ENCODE results near the gene WWOX. TPM values are rescaled to one million over a fixed set of nuclear protein-coding genes. Genes with fewer than 3 reads are reported as not detected.

The WWOX gene
- polyA plus RNA-seq, 3 donors: 36.2 to 37.9 (median 36.7) TPM

DNA sequence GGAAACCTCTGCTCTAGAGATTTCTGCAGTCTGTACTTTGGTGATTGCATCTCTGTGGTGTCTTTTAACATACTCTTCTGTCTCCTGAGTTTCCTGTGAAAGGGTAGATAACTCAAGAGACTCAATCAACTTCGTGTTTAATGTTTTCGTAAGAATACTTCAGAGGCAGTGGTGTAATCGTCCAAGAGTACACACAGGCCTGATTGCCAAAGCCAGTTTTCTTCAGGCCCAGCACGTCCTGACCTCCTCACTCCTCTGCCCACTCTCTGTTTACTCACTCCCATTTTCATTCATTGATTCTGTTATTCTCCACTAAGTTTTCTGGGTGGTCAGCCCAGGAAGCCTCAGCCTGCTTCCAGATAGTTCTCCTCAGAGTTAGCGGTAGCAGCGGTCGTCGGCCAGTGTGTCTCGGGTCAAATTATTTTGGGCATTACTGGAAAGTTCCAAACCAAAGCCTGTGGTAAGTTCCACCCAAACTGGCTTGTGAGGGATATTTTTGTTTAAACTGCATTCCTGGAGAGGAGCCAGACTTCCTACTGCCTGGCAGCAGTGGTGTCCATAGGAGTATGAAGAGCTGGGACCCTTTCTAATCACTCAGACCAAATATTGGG, 293.2 kb downstream of the WWOX start:
- no peak for DNase-seq (ENCODE audit: extremely low read depth in 1 of 11, low read depth in 9 of 11, low spot score in 4 of 11)

DNA sequence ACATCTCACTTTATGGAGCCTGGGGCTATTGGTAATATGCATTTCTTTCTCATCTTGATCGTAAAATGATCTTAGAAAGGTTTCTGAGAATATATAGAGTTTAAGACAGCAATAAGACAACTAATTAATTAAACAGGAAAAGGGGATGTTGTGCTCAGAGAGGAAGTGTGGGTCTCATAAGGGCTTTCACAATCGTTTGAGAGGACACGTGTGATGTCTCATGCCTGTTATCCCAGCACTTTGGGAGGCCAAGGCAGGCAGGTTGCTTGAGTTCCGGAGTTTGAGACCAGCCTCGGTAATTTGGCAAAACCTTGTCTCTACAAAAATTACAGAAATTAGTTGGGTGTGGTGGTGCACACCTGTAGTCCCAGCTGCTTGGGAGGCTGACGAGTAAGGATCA, 295.6 kb downstream of the WWOX start:
- no peak for DNase-seq (ENCODE audit: extremely low read depth in 1 of 11, low read depth in 9 of 11, low spot score in 4 of 11)

DNA sequence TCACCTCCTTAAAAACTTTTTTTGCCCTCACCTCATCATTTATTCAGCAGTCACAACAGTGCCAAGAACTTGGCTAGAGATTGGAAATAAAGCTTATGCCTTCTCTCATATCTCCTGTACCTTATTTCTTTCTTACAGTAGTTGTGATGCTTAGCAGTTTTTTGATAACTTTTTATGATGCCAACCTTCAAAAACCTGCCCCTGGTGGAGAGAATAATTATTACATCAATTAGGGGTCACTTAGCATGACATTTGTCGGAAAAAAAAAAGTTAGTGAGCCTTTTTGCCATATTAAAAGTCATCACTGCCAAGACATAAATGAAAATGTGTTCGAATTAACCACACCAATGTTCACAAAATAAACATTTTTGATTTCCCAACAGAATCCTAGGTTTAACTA, 296.6 kb downstream of the WWOX start:
- no peak for DNase-seq (ENCODE audit: extremely low read depth in 1 of 11, low read depth in 9 of 11, low spot score in 4 of 11)

DNA sequence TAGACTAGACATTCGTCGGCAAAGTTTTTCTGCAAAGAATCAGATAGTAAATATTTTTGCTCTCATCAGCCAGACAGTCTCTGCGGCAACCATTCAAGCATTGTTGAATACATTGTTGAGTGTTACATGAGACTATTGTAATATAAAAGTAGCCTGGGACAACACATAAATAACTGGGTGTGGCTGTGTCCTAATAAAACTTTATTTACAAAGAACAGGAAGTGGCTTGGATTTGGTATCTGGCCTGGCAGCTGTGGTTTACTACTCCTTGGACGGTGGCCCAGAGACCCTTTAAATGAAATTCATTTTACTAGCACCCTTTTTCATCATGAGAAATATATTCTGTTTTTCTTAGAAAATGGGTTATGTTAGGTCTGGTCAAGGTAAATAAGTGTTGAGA, 297.2 kb downstream of the WWOX start:
- no peak for DNase-seq (ENCODE audit: extremely low read depth in 1 of 11, low read depth in 9 of 11, low spot score in 4 of 11)

DNA sequence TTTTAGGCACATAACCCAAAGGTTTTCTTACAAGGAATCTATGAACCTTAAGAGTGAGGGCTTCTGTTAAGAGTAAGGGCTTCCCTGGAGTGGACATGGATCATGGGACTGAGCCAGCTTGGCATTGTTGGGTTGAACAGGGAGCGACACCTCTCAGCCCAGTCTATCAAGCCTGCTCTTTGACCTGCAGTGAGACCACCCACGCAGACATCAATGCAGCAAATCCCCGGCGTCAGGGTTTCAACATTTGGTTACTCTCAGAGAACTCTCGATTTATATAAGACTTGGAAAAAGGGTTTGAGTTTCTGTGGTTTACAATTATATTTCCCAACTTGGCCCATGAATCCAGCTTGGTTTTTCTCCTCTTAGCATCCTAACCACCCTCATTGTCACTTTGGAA, 299.9 kb downstream of the WWOX start:
- no peak for DNase-seq (ENCODE audit: extremely low read depth in 1 of 11, low read depth in 9 of 11, low spot score in 4 of 11)

DNA sequence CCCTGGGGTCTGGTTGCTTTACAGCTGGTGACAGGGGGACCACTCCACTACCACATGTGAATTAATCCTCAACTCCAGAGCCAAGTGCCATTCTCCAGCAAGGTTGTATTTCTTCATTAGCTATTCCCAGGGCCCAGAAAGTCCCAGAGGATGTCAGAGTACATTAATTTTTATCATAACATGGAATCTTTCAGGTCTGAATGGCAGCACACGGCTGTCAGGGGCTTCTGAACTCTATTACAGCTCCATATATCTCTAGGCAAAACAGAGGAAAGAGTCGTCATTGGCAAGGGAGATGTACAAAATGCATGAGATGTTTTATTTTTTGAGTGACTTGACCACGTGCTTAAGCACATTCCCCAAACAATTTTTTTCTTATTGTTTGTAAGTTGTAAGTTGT, 303.4 kb downstream of the WWOX start:
- DNase-seq (ENCODE audit: extremely low read depth in 1 of 11, low read depth in 9 of 11, low spot score in 4 of 11): no peak

DNA sequence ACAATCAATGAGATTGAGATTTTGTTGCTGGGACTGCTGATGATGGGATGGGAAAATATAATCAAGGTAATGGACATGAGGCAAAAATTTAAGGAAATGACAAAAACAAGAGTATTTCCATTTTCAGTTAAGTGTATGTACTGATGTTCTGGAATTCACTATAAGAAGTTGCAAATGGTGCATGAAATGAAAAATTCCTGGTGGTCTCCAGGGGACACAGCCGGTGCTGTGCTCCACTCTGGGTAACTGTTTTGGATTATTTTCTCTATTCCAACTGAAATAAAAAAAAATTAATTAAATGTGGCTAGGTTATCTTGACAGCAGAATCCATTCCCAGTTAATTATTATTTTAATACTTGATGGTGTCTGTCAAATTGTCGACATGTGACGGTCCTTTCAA, 305.6 kb downstream of the WWOX start:
- DNase-seq (ENCODE audit: extremely low read depth in 1 of 11, low read depth in 9 of 11, low spot score in 4 of 11): no peak

DNA sequence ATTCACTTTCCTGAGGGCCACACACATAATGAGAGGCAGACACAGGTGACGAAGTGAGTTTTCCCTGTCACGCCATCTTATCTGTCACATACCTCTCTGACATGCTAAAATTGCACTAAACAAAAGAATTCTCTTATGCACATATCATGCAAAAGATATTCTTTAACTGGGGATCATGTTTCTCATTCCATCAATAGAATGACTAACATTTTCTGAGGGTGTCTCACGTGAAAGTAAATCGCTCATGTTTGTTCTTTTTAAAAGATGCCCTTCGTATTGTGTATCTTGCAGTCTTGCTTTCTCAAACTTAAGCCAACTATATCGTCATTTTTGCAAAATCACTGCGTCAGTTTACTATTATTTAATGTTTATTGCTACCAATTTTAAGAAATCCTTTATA, 306.4 kb downstream of the WWOX start:
- DNase-seq (ENCODE audit: extremely low read depth in 1 of 11, low read depth in 9 of 11, low spot score in 4 of 11): no peak

DNA sequence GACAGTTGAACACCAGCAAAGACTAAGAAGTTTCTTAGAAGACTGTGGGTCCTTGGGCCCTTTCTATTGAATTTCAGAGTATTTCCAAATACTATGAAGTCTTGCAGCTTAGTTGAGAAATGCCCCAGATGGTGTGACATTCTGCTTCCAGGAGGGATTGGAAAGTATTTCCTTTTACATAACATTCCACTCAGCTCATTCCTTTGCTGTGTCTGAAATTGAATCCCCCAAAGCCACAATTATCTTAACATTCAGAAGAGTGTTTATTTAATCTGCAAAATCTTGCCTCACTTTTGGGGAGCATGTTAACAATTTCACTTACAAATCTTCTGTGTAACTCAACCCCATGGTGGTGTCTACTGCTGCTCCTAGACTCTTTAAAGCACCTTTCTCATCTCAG, 307.7 kb downstream of the WWOX start:
- no peak for DNase-seq (ENCODE audit: extremely low read depth in 1 of 11, low read depth in 9 of 11, low spot score in 4 of 11)

DNA sequence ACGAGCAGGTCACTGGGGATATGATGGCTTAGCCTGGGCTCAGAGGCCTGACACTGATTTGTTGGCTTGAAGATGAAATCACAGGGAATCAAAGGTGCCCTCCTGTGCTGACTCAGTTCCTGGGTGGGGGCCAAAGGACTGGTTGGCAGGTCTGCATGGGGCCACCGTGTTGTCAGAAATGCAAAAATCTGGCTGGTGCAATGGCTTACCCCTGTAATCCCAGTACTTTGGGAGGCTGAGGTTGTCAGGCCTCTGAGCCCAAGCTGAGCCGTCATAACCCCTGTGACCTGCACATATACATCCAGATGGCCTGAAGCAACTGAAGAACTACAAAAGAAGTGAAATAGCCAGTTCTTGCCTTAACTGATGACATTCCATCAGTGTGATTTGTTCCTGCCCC, 314.2 kb downstream of the WWOX start:
- no peak for DNase-seq (ENCODE audit: extremely low read depth in 1 of 11, low read depth in 9 of 11, low spot score in 4 of 11)

DNA sequence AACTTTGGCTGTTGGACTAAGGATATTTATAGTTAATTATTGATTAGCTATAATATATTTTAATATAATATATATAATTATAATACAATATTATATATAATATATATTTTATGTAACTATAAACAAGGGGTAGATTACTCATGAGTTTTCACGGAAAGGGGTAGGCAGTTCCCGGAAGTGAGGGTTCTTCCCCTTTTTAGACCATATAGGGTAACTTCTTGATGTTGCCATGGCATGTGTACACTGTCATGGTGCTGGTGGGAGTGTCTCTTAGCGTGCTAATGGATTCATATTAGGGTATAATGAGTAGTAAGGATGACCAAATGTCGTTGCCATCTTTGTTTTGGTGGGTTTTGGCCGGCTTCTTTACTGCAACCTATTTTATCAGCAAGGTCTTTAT, 315.6 kb downstream of the WWOX start:
- no peak for DNase-seq (ENCODE audit: extremely low read depth in 1 of 11, low read depth in 9 of 11, low spot score in 4 of 11)

DNA sequence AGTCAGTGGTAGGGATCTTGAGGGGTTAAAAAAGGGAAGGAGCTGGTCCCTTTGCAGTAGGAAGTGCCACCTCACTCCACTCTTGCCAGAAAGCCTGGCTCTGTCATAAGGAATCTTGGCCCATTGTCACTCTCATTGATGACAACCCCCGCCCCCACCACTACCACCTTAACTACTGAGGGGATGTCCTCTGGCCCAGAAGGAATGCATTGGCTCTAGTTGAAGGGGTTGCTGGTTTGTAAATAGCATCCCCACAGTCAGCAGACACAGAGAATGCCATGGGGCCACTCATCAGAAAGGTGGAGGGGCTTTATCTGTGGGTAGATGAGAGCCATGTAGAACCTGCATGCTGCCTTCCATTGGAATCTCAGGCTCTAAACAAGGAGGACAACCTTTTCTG, 316.2 kb downstream of the WWOX start:
- DNase-seq (ENCODE audit: extremely low read depth in 1 of 11, low read depth in 9 of 11, low spot score in 4 of 11): no peak

DNA sequence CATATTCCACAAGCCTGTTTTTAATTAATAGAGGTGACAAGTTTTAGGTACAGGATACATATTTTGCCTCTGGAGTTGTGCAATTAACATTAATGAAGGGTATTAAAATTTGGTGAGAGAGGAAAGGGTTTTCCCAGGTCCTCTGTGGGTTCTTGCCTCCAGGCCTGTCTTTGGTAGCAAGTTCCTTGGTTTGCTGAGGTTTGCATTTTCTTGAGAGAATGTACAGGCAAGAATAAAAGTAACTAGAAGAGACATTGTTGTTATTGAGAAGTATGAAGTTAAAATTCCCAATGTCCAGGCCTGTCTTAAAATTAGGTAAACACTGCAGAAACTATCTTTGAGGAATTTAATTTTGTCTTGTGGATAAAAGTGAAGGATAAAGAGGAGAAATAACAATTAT, 316.9 kb downstream of the WWOX start:
- no peak for DNase-seq (ENCODE audit: extremely low read depth in 1 of 11, low read depth in 9 of 11, low spot score in 4 of 11)

DNA sequence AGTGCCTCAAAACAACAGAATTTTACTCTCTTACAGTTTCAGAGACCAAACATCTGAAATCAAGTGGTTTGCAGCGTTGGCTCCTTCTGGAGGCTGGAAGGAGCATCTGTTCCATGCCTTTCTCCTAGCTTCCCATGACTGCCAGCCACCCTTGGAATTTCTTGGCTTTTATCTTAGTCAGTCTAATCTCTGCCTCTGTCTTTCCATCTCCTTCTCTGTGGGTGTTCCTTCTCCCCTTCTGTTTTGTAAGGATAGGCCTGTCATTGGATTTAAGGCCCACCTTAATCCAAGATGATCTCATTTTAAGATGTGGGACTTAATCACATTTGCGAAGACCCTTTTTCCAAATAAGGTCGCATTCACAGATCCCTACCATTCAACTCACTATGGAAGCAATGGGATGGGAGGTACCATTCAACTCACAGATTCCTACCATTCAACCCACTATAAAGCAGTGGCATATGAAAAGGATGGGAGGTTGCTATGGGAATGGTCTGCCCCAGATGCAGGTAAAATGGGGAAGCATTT, 321.8 kb downstream of the WWOX start:
- no peak for DNase-seq (ENCODE audit: extremely low read depth in 1 of 11, low read depth in 9 of 11, low spot score in 4 of 11)

DNA sequence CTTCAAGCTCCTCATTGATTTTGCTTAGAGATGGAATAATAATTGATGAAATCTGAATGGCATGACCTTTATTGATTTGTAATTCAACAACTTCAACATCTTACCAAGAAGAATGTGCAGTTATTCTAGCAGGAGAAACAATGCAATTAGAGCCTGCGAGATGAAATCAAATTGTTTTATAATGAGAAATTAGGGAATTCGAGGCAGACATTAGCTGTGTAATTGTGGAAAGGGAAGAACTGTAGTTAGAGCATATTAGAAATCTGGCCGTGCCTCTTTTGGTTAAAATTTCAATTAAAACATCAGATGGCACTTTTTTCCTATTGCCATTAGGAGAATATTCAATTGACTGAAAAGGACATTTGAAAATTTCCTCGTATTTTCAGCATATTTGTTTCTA, 325.8 kb downstream of the WWOX start:
- no peak for DNase-seq (ENCODE audit: extremely low read depth in 1 of 11, low read depth in 9 of 11, low spot score in 4 of 11)

DNA sequence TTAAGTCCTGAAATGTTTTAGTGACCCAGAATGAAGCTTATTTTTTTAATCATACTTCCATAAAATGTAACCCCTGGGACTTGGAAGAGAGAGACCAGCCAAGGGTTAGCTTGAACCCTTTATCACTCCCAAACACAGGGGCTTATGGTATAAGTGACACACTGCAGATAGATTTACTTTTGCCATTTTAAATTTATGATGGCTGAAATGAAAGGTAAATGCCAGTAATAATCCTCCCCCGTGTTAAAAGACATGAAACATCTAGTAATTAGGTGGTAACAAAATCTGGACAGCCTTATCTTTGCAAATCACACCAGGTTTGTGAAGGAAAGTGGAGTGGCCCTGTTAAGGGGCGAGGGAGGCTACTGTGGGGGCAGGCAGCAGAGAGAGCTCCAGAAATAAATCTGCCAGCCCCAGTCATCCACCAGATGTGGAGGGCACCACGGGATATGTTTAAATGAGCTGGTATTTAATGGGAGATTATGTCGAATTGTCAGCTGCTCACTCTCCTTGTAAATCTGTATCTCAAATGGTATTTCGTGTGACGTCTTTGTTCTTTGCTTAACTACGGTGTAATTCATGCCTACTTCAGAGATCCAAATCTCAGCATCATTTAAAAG, 326.5 kb downstream of the WWOX start:
- no peak for DNase-seq (ENCODE audit: extremely low read depth in 1 of 11, low read depth in 9 of 11, low spot score in 4 of 11)

DNA sequence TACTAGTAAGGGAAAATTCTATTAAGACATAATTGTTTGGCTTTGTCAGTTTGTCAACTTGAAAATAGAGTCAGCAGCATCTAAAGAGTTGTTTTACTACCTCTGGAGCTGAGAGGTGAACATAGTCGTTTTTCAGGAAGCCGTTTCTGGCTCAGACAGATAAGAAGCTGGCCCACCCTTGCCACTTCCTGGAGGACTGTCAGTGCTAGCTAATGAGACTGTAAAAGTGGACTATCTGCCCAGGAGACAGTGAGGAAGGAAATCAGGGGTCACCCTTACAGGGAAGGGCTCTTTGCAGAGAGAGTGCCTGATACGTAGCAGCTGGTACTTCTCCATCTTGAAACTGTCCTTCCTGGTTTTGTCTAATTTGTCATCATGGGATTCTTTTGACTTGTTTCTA, 328.7 kb downstream of the WWOX start:
- DNase-seq (ENCODE audit: extremely low read depth in 1 of 11, low read depth in 9 of 11, low spot score in 4 of 11): no peak

DNA sequence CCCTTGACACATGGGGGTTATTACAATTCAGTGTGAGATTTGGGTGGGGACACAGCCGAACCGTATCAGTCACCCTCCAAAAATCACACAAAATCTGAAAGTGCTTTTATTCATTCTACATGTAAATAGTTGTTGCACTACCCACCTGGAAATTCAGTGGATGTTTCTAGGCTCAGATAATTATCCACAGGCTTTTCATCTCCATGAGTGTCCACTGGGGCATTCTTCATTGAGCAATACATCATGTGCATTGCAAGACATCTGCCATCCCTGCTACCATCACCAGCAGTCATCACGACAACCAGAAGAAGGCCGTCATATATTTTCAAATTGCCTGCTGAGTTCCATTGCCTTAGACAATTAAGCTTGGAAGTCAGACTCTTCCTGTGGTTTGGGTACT, 330.8 kb downstream of the WWOX start:
- no peak for DNase-seq (ENCODE audit: extremely low read depth in 1 of 11, low read depth in 9 of 11, low spot score in 4 of 11)

DNA sequence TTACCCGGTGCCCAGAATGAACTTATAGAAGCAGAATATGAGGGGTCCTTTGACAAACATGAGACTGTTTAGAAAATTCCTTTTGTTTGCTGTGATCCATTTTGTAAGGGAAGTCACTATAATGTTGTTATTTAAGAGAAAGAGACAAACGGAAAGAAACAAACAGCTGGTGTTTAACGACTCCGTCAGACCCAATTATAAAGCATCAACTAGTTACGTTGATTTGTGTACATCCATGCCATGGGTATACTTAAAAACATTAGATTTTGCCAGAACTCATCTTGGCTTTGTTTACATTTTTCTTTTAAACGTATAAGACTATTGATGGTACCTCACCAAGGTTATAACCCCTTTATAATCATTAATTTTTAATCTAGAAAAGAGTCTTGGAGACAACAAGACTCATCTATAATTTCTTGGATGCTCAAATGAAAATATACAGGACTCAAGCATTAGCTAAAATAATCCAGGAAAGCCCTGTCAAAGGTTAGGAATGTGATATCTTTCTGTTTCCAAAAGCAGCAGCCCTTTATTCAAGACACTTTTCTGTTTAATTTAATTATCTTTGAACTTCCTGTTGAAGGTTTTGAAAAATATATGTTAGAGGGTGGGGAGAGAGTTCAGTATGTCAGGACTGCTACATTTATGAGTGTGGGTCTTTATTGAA, 331.7 kb downstream of the WWOX start:
- peak in 4 of 11 donors; percentile 25 to 60 (median 34) for DNase-seq (ENCODE audit: extremely low read depth in 1 of 11, low read depth in 9 of 11, low spot score in 4 of 11)

DNA sequence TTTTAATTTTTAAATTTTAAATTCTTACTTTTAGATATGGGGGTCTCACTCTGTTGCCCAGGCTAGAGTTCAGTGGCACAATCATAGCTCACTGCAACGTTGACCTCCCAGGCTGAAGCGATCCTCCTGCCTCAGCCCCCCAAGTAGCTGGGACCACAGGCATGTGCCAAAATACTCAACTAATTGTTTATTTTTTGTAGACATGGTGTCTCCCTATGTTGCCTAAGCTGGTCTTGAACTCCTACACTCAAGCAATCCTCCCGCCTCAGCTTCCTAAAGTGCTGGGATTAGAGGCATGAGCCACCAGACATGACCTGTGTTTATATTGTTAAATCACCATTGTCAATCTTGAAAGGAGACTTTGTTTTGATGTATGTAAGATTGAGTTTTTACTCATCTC, 332.2 kb downstream of the WWOX start:
- DNase-seq (ENCODE audit: extremely low read depth in 1 of 11, low read depth in 9 of 11, low spot score in 4 of 11): no peak

DNA sequence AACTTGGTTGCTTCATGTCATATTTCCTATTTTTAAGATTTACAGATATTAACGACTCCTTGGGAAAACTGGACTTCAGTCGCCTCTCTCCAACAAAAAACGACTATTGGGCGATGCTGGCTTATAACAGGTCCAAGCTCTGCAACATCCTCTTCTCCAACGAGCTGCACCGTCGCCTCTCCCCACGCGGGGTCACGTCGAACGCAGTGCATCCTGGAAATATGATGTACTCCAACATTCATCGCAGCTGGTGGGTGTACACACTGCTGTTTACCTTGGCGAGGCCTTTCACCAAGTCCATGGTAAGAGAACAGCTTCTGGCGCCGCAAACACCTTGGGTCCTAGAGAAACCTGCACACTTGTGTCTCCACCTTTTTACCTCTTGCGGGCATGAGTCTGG, 333.0 kb downstream of the WWOX start:
- DNase-seq (ENCODE audit: extremely low read depth in 1 of 11, low read depth in 9 of 11, low spot score in 4 of 11): no peak
